ENCODE results near the gene FXN.
"Not testable (repeated sequence)": the region's sequence is repeated elsewhere in the genome, so short reads cannot be mapped to it uniquely, and the experiment has no call there.

Gene FXN

DNA sequence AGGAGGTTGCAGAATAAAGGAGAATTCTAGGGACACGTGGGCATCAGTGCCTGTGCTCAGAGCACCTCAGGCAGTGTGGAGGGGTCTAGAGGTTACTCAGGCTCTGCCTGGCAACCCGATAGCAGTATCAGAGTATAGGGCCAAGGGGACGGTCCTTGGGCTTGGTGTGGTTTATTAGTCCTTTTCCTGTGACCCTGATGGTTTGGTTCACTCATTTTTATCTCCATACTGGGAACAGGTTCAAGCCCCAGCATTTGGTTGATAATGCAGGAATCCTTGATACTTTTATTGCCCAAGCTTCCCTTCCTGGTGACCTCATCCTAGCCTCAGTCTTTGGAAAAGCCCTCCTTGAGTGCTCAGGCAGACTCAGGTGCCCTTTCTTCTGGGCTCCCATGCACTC lies 35.5 kb downstream of the FXN start:
- DNase-seq, result no peak

DNA sequence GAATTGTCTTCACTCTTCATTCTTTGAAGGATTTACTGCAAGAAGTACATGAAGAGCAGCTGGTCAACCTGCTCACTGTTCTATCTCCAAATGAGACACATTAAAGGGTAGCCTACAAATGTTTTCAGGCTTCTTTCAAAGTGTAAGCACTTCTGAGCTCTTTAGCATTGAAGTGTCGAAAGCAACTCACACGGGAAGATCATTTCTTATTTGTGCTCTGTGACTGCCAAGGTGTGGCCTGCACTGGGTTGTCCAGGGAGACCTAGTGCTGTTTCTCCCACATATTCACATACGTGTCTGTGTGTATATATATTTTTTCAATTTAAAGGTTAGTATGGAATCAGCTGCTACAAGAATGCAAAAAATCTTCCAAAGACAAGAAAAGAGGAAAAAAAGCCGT lies 37.6 kb downstream of the FXN start:
- no peak for DNase-seq

DNA sequence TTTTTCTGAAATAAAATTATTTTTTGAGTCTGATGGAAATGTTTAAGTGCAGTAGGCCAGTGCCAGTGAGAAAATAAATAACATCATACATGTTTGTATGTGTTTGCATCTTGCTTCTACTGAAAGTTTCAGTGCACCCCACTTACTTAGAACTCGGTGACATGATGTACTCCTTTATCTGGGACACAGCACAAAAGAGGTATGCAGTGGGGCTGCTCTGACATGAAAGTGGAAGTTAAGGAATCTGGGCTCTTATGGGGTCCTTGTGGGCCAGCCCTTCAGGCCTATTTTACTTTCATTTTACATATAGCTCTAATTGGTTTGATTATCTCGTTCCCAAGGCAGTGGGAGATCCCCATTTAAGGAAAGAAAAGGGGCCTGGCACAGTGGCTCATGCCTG lies 39.2 kb downstream of the FXN start:
- no peak for DNase-seq

DNA sequence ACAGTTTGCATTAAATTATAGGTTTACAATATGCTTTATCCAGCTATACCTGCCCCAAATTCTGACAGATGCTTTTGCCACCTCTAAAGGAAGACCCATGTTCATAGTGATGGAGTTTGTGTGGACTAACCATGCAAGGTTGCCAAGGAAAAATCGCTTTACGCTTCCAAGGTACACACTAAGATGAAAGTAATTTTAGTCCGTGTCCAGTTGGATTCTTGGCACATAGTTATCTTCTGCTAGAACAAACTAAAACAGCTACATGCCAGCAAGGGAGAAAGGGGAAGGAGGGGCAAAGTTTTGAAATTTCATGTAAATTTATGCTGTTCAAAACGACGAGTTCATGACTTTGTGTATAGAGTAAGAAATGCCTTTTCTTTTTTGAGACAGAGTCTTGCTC lies 41.0 kb downstream of the FXN start:
- DNase-seq, result no peak

DNA sequence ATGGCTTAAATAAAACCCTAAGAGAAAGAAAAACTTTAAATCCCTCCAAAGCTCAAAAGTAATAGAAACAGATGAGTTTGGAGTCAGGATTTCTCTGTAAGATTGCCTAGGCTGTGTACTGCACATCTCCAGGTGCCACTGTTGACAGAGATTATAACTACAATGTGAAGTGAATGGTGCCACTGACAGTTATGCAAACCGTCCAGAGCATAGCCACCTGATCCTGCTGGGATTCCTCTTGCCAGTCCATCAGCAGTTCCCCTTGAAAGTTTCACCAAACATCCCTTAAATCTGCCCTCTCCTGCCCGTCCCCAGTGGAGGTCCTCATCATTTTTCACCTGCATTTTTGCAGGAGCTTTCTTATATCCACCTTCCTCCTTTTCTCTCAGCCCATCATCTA lies 42.5 kb downstream of the FXN start:
- no peak for DNase-seq

DNA sequence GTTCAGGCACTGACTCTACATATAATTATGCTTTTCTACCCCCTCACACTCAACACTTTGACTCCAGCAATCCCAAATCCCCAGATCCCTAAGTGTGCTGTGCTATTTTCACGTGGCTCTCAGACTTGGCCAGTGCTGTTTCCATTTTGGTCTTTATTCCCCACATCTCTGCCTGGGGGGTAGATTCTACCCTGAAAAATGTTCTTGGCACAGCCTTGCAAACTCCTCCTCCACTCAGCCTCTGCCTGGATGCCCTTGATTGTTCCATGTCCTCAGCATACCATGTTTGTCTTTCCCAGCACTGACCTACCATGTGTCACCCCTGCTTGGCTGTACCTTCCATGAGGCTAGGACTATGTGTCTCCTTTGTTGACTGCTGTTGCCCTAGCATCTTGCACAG lies 43.0 kb downstream of the FXN start:
- no peak for DNase-seq

DNA sequence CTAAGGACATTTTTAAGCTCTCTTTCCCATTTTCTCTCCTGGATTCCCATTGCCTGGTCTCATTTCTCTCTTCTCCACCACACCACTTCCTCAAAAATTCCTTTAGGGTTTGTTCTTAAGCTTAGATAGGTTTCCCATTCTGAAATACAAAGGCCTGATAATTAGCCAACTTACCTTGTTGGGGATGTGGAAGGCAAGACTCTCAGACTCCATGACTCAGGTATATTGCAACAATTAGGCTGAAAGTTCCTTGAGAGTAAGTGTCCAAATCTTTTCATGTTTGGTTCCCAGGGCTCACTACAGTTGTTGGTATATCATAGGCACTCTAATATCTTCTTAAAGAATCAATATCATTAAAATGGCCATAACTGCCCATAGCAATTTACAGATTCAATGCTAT lies 43.6 kb downstream of the FXN start:
- DNase-seq, result no peak

DNA sequence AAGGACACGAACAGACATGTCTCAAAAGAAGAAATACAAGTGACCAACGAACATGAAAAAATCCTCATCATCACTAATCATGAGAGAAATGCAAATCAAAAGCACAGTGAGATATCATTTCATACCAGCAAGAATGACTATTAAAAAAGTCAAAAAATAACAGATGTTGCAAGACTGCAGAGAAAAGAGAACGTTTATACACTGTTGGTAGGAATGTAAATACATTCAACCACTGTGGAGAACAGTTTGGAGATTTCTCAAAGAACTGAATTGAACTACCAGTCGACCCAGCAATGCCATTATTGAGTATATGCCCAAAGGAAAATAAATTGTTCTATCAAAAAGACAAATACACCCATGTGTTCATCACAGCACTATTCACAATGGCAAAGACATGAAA lies 45.7 kb downstream of the FXN start:
- DNase-seq, result no peak

DNA sequence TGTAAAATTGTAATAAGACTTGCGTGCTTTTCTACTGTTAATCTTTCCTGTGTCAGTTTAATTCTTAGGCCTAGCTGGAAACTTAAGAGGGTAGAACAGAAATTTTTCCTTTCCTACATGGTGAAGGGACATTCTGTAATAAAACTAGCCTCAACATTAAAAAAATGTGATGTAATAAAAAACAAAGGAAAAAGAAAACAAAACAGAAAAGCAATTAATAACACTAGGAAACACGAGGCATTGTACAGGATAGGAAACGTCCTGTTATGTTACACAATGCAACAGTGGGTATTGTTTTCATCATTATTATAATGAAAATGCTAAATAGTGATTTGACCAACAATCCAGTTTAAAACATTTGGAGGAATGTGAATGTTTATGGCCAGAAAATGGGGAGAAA lies 47.8 kb downstream of the FXN start:
- DNase-seq, result no peak

DNA sequence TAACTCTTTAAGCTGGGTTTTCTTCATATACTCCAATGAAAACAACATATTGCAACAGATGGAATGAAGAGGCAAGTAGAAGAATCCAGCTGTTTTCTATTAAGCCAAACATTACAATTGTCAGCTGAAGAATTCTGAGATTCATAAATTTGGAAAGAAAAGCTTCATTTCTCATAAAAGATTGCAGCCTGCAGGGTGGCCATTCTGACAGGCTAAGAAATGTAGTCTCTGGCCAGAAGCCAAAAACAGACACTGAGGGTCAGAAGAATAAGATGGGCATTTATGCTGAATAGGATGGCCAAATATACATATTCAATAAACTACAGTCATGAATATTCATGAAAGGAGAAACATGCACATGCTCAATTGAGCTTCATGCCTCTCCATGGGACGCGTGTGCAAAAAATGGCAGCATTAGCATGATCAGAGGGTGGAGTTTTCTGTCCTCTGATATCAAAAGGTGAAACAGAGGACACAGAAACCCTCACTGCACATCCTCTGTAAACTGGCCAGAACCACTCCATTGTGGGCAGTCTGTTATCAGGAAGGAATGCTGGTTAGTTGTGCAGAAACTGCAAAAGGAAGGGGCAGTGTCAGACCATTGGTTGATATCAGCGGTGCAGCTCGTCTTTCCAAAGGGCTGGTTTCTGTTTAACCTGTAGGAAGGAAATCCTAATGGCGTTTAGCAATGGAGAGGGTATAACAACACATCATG lies 50.2 kb downstream of the FXN start:
- DNase-seq, result no peak

DNA sequence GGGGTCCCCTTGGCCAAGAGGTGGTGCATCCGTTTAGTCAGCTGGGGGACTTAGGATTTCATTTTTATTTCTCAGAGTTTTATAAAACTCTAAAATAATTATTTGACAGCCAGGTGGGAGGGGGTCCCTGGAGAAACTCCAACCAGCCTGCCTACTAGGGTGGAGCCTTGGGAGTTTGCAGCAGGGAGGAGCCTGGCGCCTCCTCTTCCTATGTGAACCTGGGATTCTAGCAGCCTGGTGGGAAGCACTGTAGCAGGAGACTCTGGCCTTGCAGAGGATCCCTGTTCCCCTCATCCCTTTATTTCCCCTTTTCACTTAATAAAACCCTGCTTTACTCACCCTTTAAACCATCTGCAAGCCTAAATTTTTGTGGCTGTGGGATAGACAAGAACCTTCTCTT lies 50.8 kb downstream of the FXN start:
- DNase-seq, result no peak

DNA sequence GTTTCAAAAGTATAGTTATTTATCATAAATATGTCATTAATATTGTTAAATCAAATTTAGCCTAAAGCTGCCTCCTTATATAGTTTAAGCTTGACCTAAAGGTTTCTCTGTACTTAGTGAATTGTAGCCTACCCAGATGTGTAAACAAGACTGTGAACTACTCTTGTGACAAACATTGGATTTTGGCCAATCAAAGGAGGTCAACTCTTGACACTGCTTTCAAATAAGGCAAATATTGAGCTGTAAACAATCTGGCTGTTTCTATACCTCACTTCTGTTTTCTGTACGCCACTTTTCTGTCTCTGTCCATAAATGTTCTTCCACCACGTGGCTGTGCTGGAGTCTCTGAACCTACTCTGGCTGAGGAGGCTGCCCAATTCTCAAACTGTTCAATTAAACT lies 51.2 kb downstream of the FXN start:
- DNase-seq, result no peak

DNA sequence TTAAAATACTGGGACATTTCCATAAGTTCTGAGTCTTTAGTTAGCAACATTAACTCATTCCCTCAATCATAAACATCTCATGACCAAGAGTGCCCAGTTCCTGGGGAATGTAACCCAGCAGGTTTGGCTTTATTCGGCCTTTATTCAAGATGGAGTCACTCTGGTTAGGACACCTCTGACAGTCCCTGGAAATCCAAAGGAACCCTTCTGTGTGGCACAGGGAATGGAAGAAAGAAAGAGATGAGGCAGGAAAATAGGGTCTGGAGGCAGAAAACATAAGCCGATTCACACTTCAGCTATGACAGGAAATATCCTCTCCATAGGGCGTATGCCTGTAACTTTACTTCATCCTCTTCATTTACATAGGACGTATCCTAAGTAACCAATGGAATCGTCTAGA lies 53.5 kb downstream of the FXN start:
- no peak for DNase-seq

DNA sequence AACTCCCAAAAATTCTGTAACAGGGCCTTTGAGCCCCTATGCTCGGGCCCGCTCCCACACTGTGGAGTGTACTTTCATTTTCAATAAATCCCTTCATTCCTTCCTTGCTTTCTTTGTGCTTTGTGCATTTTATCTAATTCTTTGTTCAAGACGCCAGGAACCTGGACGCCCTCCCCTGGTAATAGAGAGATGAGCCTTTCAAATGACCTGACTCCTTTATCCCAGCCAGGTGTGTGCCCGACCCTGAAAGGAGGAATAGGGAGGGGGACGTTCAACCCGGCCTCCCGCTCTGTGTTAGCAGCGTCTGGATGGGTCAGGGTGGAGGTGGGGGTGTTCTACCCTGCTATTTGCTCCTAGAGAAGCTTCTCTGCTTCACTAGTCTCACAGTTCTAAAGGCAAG lies 53.9 kb downstream of the FXN start:
- no peak for DNase-seq

DNA sequence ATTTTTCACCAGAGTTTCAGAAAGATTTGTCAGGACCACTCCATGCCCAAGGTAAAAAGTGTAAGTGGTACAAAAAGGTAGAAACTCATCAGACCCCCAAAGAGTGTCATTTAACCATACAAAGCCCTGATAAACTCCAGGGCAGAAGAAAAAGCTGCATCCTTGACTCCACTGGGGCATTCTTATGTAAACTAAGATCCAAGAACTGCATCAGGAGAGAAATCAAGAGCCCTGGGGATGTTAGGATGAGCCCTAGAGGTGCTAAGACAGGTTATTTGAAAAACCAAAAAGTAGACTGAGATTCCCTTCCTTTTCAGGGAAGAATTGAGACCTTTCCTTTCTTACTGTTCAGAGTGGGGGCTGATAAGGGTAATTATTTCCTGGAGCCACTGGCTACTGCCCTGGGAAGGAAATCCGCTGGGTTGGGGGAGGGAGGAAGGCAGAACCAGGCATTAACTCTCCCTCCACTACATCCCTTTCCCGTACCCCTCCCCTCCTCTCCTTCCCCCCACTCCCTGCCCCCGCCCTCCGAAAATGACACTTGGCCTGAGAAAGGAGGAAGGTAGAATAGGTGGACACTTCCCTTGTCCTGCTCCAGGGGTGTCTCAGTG lies 54.7 kb downstream of the FXN start:
- DNase-seq, result no peak

DNA sequence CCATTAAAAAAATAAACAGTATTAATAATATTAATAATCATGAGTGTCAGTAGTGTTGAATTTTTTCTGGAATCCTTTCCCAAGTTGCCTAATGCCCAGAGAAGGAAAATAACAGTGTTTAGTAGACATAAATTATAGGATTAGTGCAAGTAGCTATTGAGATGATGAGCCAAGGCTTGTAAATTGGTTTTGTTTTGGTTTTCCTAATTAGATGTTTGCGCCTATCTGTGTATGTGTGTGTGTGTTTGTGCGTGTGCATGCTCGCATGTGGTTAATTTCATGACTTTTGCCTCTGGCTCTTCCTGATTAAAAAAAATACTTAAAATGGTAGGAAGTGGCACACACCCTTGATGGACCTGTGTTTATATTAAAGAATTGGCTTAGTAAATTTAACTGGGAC lies 55.4 kb downstream of the FXN start:
- no peak for DNase-seq

DNA sequence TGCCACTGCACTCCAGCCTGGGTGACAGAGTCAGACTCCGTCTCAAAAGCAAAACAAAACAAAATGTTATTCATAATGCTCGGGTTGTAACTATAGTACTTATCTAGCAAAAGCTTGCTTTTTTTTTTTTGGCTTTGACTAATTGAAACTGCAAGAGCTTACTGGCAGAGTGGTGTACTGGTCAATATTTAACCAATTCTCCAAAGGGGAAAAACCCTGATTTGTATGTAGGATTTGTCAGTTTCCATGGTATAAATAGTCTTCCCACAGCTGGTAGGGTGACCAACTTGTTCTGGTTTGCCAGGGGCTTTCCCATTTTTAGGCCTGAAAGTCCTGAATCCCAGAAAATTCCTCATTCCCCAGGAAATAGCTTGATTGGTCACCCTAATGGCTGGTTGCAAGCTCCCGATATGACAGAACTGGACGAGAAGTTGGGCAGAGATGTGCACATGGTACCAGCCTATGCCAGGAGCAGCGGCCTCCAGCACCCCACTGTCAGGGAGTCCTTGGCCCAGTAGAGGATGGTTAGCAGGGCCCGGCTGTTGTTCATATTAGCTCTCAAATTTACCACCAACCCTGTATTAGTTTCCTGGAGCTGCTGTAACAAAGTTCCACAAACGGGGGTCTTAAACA lies 58.0 kb downstream of the FXN start:
- DNase-seq, result no peak

DNA sequence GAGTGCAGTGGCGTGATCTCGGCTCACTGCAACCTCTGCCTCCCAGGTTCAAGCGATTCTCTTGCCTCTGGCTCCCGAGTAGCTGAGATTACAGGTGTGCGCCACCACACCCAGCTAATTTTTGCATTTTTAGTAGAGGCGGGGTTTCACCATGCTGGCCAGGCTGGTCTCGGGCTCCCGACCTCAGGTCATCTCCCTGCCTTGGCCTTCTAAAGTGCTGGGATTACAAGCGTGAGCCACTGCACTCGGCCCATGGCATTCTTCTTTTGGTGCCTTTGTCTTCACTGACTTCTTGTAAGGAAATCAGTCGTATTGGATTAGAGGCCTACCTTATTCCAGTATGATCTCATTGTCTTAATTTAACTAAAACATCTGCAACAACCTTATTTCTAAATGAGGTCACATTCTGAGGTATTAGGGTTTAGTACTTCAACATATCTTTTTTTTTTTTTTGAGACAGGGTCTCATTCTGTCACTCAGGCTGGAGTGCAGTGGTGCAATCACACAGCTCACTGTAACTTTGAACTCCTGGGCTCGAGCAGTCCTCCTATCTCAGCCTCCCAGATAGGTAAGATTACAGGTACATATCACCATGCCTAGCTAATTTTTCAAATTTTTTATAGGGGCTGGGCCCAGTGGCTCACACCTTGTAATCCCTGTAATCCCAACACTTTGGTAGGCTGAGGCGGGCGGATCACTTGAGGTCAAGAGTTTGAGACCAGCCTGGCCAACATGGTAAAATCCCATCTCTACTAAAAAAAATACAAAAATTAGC lies 59.0 kb downstream of the FXN start:
- DNase-seq, result not testable (repeated sequence)

DNA sequence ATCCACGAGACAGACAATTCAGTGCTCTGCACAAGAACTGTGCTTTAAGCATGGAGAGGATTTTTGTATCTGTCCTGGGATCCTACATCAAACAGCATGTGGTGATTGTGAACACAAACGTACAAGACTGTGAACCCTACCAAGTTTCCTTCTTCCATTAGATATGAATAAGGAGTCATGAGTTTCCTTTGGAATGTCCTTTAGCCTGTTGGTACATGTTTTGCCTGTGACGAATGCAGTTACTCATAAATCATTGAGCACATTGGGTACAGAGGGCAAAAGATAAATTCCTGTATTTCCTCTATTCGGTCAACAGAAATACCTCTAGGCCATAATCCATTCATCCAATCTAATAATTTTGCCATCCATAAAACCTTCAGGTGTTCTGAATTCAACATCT lies 61.5 kb downstream of the FXN start:
- DNase-seq, result no peak

DNA sequence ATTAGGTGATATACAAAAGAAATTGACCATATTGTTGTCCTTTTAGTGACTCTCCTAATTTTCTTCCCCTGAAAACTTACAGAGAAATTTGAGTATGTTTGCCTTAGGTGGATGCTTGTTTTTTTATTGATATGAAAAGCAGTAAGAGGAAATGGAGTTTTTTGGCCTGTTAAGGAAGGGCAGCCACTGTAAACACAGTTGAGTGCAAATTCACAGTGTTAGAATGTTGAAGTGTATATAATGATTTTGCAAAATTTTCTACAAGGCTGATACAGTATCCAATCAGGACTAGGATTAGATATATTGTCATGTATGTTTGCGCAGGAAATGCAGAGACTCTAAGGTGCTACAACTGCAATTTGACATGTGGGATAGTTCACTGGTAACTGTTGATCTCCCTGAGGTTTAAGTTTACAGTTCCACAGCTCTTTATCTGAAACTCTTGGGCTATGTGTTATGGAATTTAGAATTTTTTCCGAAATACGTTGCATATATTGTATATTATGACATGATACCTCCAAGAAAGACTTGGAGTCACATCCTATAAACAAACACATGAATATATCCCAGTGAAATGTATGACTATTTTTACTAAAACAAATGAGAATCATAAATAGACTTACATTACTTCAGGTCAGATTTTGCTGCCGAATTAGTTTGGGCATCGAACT lies 62.5 kb downstream of the FXN start:
- DNase-seq, result no peak

DNA sequence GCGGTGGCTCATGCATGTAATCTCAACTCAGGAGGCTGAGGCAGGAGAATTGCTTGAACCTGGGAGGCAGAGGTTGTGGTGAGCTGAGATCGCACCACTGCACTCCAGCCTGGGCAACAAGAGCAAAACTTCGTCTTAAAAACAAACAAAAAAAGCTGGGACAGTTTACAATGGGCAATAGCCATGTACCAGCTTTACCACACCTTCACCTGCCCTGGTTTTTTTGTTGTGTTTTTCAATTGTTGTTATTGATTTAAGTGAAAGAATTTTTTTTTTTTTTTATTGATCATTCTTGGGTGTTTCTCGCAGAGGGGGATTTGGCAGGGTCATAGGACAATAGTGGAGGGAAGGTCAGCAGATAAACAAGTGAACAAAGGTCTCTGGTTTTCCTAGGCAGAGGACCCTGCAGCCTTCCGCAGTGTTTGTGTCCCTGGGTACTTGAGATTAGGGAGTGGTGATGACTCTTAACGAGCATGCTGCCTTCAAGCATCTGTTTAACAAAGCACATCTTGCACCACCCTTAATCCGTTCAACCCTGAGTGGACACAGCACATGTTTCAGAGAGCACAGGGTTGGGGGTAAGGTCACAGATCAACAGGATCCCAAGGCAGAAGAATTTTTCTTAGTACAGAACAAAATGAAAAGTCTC lies 67.9 kb downstream of the FXN start:
- not testable (repeated sequence) for DNase-seq

DNA sequence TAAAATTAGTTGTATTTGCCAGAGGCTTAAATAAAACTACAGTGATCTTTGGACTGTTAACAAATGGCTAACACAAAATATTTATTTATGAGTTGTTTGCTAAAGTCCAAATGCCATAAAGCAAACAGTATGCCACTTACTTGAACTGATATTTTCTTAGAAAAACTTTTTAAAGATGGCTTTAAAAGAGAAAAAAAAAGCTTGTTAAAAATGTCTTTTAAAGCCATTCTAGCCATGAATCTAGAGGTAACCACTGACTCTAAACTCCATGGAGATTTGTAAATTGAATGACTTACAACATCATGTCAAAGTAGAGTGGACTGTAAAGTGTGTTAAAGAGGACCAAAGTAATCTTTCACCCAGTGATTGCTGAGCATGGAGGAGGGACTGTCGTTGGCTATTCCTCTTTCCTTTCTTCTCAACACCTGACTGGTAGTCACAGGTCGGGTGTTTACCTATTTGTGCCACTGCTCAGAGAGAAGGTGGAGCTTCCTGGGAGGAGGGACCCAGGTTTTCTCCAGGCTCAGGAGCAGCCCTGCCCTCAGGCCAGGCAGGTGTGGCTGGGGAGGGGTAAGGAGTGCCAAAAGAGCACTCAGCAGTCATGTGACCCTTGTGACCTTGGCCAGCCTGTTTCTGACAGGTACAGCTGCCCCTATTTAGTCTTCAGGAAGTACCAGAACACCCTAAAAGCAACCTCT lies 69.4 kb downstream of the FXN start:
- DNase-seq, result no peak
